T-cell (primary cell): ENCODE measurements around the gene IL22RA2. TPM values are rescaled to one million over a fixed set of nuclear protein-coding genes. Genes with fewer than 3 reads are reported as not detected.
A peak's percentile ranks its signal among the peaks of the same experiment; 100 is the strongest.

Experiments
- ATAC-seq, 4 experiments: fragments of 200-7000 bp in 3 of 4; fragments of 150-1000 bp in 1 of 4; cut with Tn5 transposase; replicated peaks in 1 of 4; 1 replicate in 3 of 4; 2 replicates in 1 of 4; pipeline ENCODE4 v1.10.0; 2021; ENCODE audit warnings: moderate library complexity in 3 of 4, mild to moderate bottlenecking in 2 of 4, moderate number of reproducible peaks in 1 of 4
- CTCF ChIA-PET, 2 donors: fragments of 300-600 bp; sonication (Branson Sonifier 250); formaldehyde crosslinking; loops; one replicate each; lab custom pipeline; 2022; ENCODE audit warnings: antibody characterized with exemption in 2 of 2; lab: Charles Lee
- POLR2A ChIA-PET, 2 donors: fragments of 300-600 bp; sonication (Branson Sonifier 250); formaldehyde crosslinking; loops; one replicate each; lab custom pipeline; 2022; ENCODE audit warnings: antibody characterized with exemption in 2 of 2; lab: Charles Lee
- DNase-seq, 35 experiments: peaks; one replicate each; pipeline versions ENCODE4 v3.0.0 to v3.0.0-alpha.2; 2013 to 2023
- H3K27ac ChIP-seq: one replicate; pipeline ENCODE4 v1.5.1; 2013; ENCODE audit warnings: low read length
- H3K27me3 ChIP-seq, 2 experiments: replicated peaks in 1 of 2; 1 replicate in 1 of 2; 2 replicates in 1 of 2; pipeline versions ENCODE4 v1.6.1 to v1.7.0; 2013; ENCODE audit warnings: low read length in 1 of 2, mixed read lengths in 1 of 2; ENCODE audit not compliant: control insufficient read depth in 2 of 2, insufficient read depth in 2 of 2; ENCODE audit errors: extremely low read depth in 1 of 2
- H3K36me3 ChIP-seq, 2 donors: 1 replicate in 1 of 2; 2 replicates in 1 of 2; pipeline versions ENCODE4 v1.6.1 to v1.7.0; 2013; ENCODE audit warnings: low read length in 1 of 2; ENCODE audit not compliant: control insufficient read depth in 2 of 2, insufficient read depth in 1 of 2; ENCODE audit errors: extremely low read depth in 1 of 2
- H3K4me1 ChIP-seq, 2 experiments: 1 replicate in 1 of 2; 2 replicates in 1 of 2; pipeline versions ENCODE4 v1.6.1 to v1.7.0; 2013; ENCODE audit warnings: low read length in 2 of 2, mixed read lengths in 1 of 2; ENCODE audit not compliant: insufficient read depth in 2 of 2, control insufficient read depth in 1 of 2; ENCODE audit errors: extremely low read depth in 1 of 2
- H3K4me3 ChIP-seq, 2 donors: 1 replicate in 1 of 2; 2 replicates in 1 of 2; pipeline versions ENCODE4 v1.5.1 to v1.7.0; 2013; ENCODE audit warnings: mild to moderate bottlenecking in 2 of 2, low read length in 1 of 2, moderate library complexity in 1 of 2; ENCODE audit not compliant: control insufficient read depth in 1 of 2; ENCODE audit errors: extremely low read depth in 1 of 2
- H3K9me3 ChIP-seq: 2 replicates; pipeline ENCODE4 v1.7.0; 2013
- H3K27ac Mint-ChIP-seq, 2 donors: one replicate each; pipeline ENCODE4 v1.8.0; 2020 to 2021; ENCODE audit warnings: mild to moderate bottlenecking in 2 of 2, mixed read lengths in 2 of 2
- H3K27me3 Mint-ChIP-seq, 2 donors: one replicate each; pipeline ENCODE4 v1.8.0; 2021 to 2022; ENCODE audit warnings: mixed read lengths in 2 of 2
- H3K36me3 Mint-ChIP-seq: one replicate; pipeline ENCODE4 v1.8.0; 2021; ENCODE audit warnings: mixed read lengths
- H3K4me1 Mint-ChIP-seq, 3 donors: one replicate each; pipeline ENCODE4 v1.8.0; 2020 to 2022; ENCODE audit warnings: mixed read lengths in 3 of 3, mild to moderate bottlenecking in 1 of 3
- H3K4me3 Mint-ChIP-seq, 3 donors: one replicate each; pipeline ENCODE4 v1.8.0; 2020 to 2022; ENCODE audit warnings: mild to moderate bottlenecking in 3 of 3, mixed read lengths in 3 of 3, moderate library complexity in 3 of 3
- H3K9me3 Mint-ChIP-seq, 3 donors: one replicate each; pipeline ENCODE4 v1.8.0; 2020 to 2022; ENCODE audit warnings: mixed read lengths in 3 of 3
- WGBS: methylation state at CpG from one replicate; pipeline ENCODE4 v1.1.5; 2013; ENCODE audit warnings: missing lambda C conversion rate; ENCODE audit not compliant: insufficient coverage; 5-methylcytosine and 5-hydroxymethylcytosine counted together
- total RNA-seq, 35 experiments: library from RNA in 6 of 35; stranded (reverse) in 6 of 35; fragments of 120-200 nt in 1 of 35; gene quantifications; one replicate each; pipeline versions ENCODE4 v1.2.1 to v1.2.4 and lab custom pipeline; 2013 to 2026

The IL22RA2 gene
- total RNA-seq, 5 donors from 2014 or later (not counting 1 experiment from before 2014, with no cell fraction given), result not detected

DNA sequence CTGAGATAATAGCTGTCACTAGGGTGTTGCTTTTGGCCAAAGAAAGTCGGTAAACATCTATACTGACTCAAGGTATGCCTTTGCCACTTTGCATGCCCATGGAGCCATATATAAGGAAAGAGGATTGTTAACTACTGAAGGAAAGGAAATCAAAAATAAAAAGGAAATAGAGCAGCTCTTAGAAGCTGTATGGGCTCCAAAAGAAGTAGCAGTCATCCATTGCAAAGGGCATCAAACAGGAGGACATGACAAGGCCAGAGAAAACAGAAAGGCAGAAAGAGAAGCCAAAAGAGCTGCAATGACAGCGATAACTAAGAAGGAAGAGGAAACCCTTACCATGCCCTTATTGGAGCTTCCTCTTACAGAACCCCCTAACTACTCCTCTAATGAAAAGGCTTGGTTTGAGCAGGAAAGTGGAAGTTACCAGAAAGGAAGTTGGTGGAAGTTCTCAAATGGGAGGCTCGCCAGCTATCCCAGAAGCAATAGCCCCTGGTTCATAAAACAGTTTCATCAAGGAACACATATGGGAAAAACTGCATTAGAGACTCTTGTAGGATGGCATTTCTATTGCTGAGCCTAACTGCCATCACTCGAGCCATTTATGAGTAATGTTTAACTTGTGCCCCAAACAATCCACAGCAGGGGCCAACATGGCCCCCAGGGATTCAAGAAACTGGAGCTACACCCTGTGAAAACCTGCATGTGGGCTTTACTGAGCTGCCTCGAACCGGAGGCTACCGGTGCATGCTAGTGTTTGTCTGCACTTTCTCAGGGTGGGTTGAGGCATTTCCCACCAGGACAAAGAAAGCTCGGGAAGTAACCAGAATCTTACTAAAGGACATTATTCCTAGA, 7.0 kb downstream of the IL22RA2 start:
- DNase-seq (no peak), ATAC-seq (no peak)
- Mint-ChIP-seq H3K36me3 (no peaks in the 10 kb centered on the region), H3K27me3 (peaks cover 3 to 4% of the 10 kb centered on the region in 2 donors), H3K27ac (peak overlapping the region in 1 of 2 donors; percentile 9), H3K4me1 (peaks cover 24 to 29% (median 28%) of the 10 kb centered on the region in 3 donors), H3K9me3 (peaks cover 0 to 6% (median 0%) of the 10 kb centered on the region in 3 donors), H3K4me3 (no peak overlapping the region)
- ChIA-PET CTCF (interaction anchor here (0.6 to 2.7 kb wide), 9 partner anchors 15 to 615 kb away, joined by 3 to 22 read pairs (median 5); no protein-coding TSS in a partner anchor), POLR2A (interaction anchor here in 1 of 2 donors (0.8 kb wide), 1 partner anchor 10 kb away, joined by 3 read pairs; no protein-coding TSS in a partner anchor)
- Histone ChIP-seq H3K27ac (peak overlapping the region; percentile 45), H3K36me3 (no peaks in the 10 kb centered on the region), H3K4me1 (peaks cover 0 to 20% of the 10 kb centered on the region in 2 experiments), H3K4me3 (no peak overlapping the region), H3K27me3 (no peaks in the 10 kb centered on the region), H3K9me3 (no peaks in the 10 kb centered on the region)
- WGBS, result 87% methylated on average over 6 of the region's 8 CpGs

DNA sequence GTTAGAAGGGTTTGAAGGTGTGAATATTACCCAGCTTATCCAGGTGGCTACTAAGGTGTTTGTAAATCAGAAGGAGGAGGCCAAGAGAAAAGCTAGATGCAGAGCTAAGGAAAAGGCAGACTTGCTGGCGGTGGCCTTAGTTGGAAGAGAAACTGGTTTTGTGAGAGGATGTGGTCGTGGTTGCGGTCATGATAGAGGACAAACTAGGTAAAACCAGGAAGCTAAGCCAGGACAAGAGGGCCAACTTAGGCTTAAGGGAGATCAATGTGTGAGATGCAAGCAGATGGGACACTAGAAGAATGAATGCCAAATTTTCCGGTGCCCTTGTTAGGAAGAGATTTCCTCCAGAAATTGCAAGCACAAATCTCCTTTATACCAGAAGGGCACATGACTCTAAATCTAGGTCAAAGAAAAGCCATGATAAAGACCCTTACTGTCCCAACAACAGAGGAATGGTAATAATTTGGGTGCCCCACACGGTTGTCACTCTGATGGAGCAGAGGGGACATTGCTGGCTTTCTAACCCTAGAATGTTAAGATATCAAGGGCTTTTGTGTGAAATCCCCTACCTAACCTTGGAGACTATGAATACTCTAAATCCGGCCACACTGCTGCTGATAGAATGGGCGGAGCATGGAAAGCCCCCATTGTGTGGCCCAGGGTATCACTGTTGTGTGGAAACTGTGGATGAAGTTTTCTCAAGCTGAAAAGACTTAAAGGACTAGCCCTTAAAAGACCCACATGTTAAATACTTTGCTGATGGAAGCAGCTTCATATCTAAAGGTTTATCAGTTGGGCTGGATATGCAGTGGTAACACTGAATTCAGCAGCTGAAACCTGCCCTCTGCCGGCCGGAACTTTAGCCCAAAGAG, 7.8 kb downstream of the IL22RA2 start:
- Mint-ChIP-seq H3K9me3 (peaks cover 0 to 6% (median 0%) of the 10 kb centered on the region in 3 donors), H3K36me3 (no peaks in the 10 kb centered on the region), H3K4me3 (peak overlapping the region in 1 of 3 donors; percentile 37), H3K27me3 (peaks cover 4 to 9% of the 10 kb centered on the region in 2 donors), H3K4me1 (peaks cover 21 to 28% (median 23%) of the 10 kb centered on the region in 3 donors), H3K27ac (peak overlapping the region in 1 of 2 donors; percentile 50)
- no peaks in the 10 kb centered on the region for H3K27me3 ChIP-seq
- H3K27ac ChIP-seq, result peak overlapping the region; percentile 45
- CTCF ChIA-PET, result interaction anchor here in 1 of 2 donors (0.6 to 2.7 kb wide), 12 partner anchors 14 to 948 kb away, joined by 3 to 22 read pairs (median 4); no protein-coding TSS in a partner anchor
- no peaks in the 10 kb centered on the region for H3K9me3 ChIP-seq
- DNase-seq (peak in 25 of 35 experiments; percentile 3 to 51 (median 20)), ATAC-seq (peak in 2 of 4 experiments; percentile 35 to 71)
- 10% methylated on average over 3 of the region's 9 CpGs for WGBS
- peaks cover 0 to 20% of the 10 kb centered on the region in 2 experiments for H3K4me1 ChIP-seq
- H3K36me3 ChIP-seq, result no peaks in the 10 kb centered on the region
- POLR2A ChIA-PET, result interaction anchor here in 1 of 2 donors (0.8 kb wide), 1 partner anchor 9 kb away, joined by 3 read pairs; no protein-coding TSS in a partner anchor
- peak overlapping the region in 1 of 2 donors; percentile 3 for H3K4me3 ChIP-seq

DNA sequence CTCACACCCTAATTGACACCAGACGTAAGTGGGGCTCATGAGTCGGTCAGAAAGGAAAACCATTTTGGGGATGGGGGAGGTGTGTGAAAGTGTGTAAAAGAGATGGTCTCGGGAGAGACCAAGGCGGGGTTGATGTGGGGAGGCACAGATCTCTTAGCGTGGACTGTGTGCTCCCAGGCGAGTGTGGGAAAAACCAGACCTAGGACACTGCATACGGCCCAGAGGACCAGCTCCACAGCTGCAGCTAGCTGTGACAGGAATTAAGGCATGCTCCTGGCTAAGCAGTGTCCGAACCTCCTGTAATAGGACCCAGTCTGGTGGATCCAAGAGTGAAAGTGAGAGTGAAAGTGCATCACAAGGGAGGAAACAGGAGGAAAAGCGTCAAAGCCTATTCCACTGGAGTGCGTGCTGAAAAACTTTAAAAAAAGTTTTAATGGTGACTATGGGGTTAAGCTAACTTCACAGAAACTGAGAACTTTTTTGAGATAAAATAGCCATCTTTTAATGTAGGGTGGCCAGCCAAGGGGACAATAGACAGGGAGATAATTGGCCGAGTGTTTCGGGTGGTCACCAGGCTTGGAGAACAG, 9.6 kb downstream of the IL22RA2 start:
- no peak overlapping the region for H3K27ac Mint-ChIP-seq
- 97% methylated on average over 10 of the region's 12 CpGs for whole genome bisulfite sequencing
- H3K27me3 Mint-ChIP-seq, result peaks cover 8 to 13% of the 10 kb centered on the region in 2 donors
- Histone ChIP-seq H3K27me3 (no peaks in the 10 kb centered on the region), H3K9me3 (no peaks in the 10 kb centered on the region), H3K4me1 (peaks cover 0 to 20% of the 10 kb centered on the region in 2 experiments), H3K27ac (no peak overlapping the region), H3K36me3 (no peaks in the 10 kb centered on the region), H3K4me3 (no peak overlapping the region)
- ChIA-PET POLR2A (no interaction called here), CTCF (no interaction called here)
- H3K36me3 Mint-ChIP-seq, result no peaks in the 10 kb centered on the region
- H3K4me1 Mint-ChIP-seq, result peaks cover 21 to 27% (median 23%) of the 10 kb centered on the region in 3 donors
- peaks cover 0 to 6% (median 0%) of the 10 kb centered on the region in 3 donors for H3K9me3 Mint-ChIP-seq
- no peak for DNase-seq
- H3K4me3 Mint-ChIP-seq, result no peak overlapping the region
- ATAC-seq, result no peak

DNA sequence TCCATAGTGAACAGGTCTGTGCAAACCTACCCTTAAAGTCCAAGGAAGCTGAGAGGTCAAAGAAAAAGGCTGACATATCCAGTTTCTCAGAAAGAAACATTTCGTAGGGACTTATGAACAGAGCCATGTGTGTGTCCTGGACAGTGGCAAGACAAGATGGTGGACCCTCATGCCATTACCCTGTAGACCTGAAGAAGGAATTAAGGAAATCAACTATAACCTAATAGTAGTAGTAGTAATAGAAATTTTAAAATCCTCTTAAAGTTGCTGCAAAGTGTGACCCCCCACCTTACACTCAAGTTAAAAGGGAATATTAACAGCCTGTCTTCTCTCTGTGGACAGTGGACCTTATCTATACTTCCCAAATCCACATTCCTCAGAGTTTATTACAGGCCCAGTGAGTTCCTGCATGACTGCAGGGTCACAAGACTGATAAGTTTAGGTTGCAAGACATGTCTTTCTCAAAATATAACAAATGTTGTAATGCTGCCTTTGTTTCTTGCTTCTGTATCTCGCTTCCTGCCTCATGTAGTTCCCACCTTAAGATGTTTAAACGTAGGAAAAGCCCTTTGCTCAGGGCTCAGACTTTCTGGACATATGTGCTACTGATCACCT, 10.6 kb downstream of the IL22RA2 start:
- CTCF ChIA-PET, result no interaction called here
- Histone ChIP-seq H3K27me3 (no peaks in the 10 kb centered on the region), H3K9me3 (no peaks in the 10 kb centered on the region), H3K36me3 (peaks cover 0 to 2% of the 10 kb centered on the region in 2 donors), H3K4me1 (peaks cover 0 to 20% of the 10 kb centered on the region in 2 experiments), H3K4me3 (no peak overlapping the region), H3K27ac (no peak overlapping the region)
- H3K27ac Mint-ChIP-seq, result no peak overlapping the region
- H3K36me3 Mint-ChIP-seq, result no peaks in the 10 kb centered on the region
- ATAC-seq, result no peak
- H3K4me3 Mint-ChIP-seq, result no peak overlapping the region
- POLR2A ChIA-PET, result no interaction called here
- no peak for DNase-seq
- WGBS, result 94% methylated on average over 2 of the region's 3 CpGs
- peaks cover 0 to 6% (median 0%) of the 10 kb centered on the region in 3 donors for H3K9me3 Mint-ChIP-seq
- peaks cover 8 to 22% of the 10 kb centered on the region in 2 donors for H3K27me3 Mint-ChIP-seq
- H3K4me1 Mint-ChIP-seq, result peaks cover 21 to 27% (median 23%) of the 10 kb centered on the region in 3 donors

DNA sequence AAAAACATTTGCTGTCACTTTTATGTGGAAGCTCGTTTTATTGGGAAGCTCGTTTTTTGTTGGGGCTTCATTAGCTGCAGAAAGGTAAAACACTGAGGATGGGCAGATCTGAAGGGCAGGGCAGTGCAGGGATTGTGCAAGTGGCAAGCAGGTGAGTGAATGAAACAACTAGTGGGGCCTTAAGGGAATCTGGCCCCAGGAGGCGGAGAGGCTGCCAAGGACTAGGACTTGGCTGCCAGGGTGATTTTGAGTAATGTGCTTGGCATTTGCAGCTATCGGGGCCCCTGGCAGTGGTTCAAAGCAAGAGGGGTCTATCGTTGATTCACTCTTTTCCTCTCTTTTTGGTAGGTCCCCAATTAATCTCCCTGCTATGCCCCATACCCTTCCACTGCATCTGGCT, 11.5 kb downstream of the IL22RA2 start:
- Mint-ChIP-seq H3K4me1 (peaks cover 21 to 27% (median 23%) of the 10 kb centered on the region in 3 donors), H3K9me3 (peaks cover 0 to 6% (median 0%) of the 10 kb centered on the region in 3 donors), H3K27me3 (peaks cover 8 to 22% of the 10 kb centered on the region in 2 donors), H3K36me3 (no peaks in the 10 kb centered on the region), H3K27ac (no peak overlapping the region), H3K4me3 (no peak overlapping the region)
- 94% methylated on average over 3 of the region's 5 CpGs for WGBS
- no peaks in the 10 kb centered on the region for H3K27me3 ChIP-seq
- H3K4me3 ChIP-seq, result no peak overlapping the region
- H3K36me3 ChIP-seq, result peaks cover 0 to 2% of the 10 kb centered on the region in 2 donors
- DNase-seq, result no peak
- CTCF ChIA-PET, result interaction anchor here in 1 of 2 donors (1.0 kb wide), 1 partner anchor 36 kb away, joined by 3 read pairs; no protein-coding TSS in a partner anchor
- POLR2A ChIA-PET, result no interaction called here
- H3K4me1 ChIP-seq, result peaks cover 0 to 20% of the 10 kb centered on the region in 2 experiments
- no peak for ATAC-seq
- no peak overlapping the region for H3K27ac ChIP-seq
- no peaks in the 10 kb centered on the region for H3K9me3 ChIP-seq
